ENCODE measurements around the gene CACNA1A.

CACNA1A gene

GRCh38 chr19:13240312-13241022 is 265.8 kb downstream of the CACNA1A start:
- Histone ChIP-seq H3K36me3 (no peaks in the 10 kb centered on the region), H3K4me3 (no peak overlapping the region), H3K9me3 (replicated peaks in 1 of 11) (peaks cover 1 to 8% (median 7%) of the 10 kb centered on the region in 11 experiments; a peak in 18 of 22 replicates), H3K4me1 (peaks cover 35 to 58% (median 49%) of the 10 kb centered on the region in 10 experiments), H3K9ac (no peak overlapping the region), H4K20me1 (no peaks in the 10 kb centered on the region; a peak in 1 of 22 replicates), H3K4me2 (peak overlapping the region; percentile 15 to 59 (median 52); a peak in 19 of 22 replicates), H3K27me3 (no peaks in the 10 kb centered on the region), H3K27ac (peak overlapping the region in 1 of 11 experiments; percentile 21; a peak in 2 of 22 replicates)
- TF ChIP-seq Cebpa-rat (IDR thresholded peaks at IDR 0.05): no peak

GRCh38 chr19:13238891-13239534 is 267.3 kb downstream of the CACNA1A start:
- TF ChIP-seq Cebpa-rat (IDR thresholded peaks at IDR 0.05): no peak
- Histone ChIP-seq H3K27ac (no peak overlapping the region), H3K9me3 (replicated peaks in 1 of 11) (peaks cover 3 to 14% (median 10%) of the 10 kb centered on the region in 11 experiments; a peak in 18 of 22 replicates), H4K20me1 (no peaks in the 10 kb centered on the region; a peak in 1 of 22 replicates), H3K9ac (no peak overlapping the region), H3K4me1 (peaks cover 49 to 72% (median 62%) of the 10 kb centered on the region in 10 experiments), H3K36me3 (no peaks in the 10 kb centered on the region), H3K27me3 (no peaks in the 10 kb centered on the region), H3K4me3 (no peak overlapping the region), H3K4me2 (no peak overlapping the region)

GRCh38 chr19:13234518-13234917 is 271.8 kb downstream of the CACNA1A start:
- H3K4me1 ChIP-seq: peaks cover 35 to 59% (median 51%) of the 10 kb centered on the region in 10 experiments
- peaks cover 3 to 14% (median 10%) of the 10 kb centered on the region in 11 experiments; a peak in 18 of 22 replicates for H3K9me3 ChIP-seq (replicated peaks in 1 of 11)
- H3K4me3 ChIP-seq: peak overlapping the region in 7 of 10 experiments; percentile 1 to 32 (median 7); a peak in 8 of 20 replicates
- H3K27ac ChIP-seq: peak overlapping the region in 10 of 11 experiments; percentile 11 to 78 (median 61); a peak in 18 of 22 replicates
- H3K9ac ChIP-seq: peak overlapping the region in 3 of 11 experiments; percentile 11 to 38 (median 21); a peak in 2 of 22 replicates
- H3K4me2 ChIP-seq: peak overlapping the region; percentile 54 to 83 (median 73)
- H3K27me3 ChIP-seq: no peaks in the 10 kb centered on the region
- no peaks in the 10 kb centered on the region for H4K20me1 ChIP-seq
- TF ChIP-seq Cebpa-rat (IDR thresholded peaks at IDR 0.05): no peak
- H3K36me3 ChIP-seq: peaks cover 0 to 9% (median 0%) of the 10 kb centered on the region in 11 experiments; a peak in 1 of 22 replicates

GRCh38 chr19:13231663-13232062 is 274.6 kb downstream of the CACNA1A start:
- H3K4me2 ChIP-seq: peak overlapping the region in 4 of 11 experiments; percentile 7 to 44 (median 17); a peak in 2 of 22 replicates
- peaks cover 0 to 11% (median 0%) of the 10 kb centered on the region in 11 experiments; a peak in 1 of 22 replicates for H3K36me3 ChIP-seq
- H3K27me3 ChIP-seq: no peaks in the 10 kb centered on the region
- no peak overlapping the region for H3K4me3 ChIP-seq
- H3K9ac ChIP-seq: no peak overlapping the region; a peak in 1 of 22 replicates
- no peaks in the 10 kb centered on the region for H4K20me1 ChIP-seq
- peaks cover 21 to 42% (median 34%) of the 10 kb centered on the region in 10 experiments for H3K4me1 ChIP-seq
- TF ChIP-seq Cebpa-rat (IDR thresholded peaks at IDR 0.05): no peak
- peaks cover 3 to 14% (median 10%) of the 10 kb centered on the region in 11 experiments; a peak in 18 of 22 replicates for H3K9me3 ChIP-seq (replicated peaks in 1 of 11)
- H3K27ac ChIP-seq: no peak overlapping the region

GRCh38 chr19:13229246-13229645 is 277.0 kb downstream of the CACNA1A start:
- H3K9me3 ChIP-seq (replicated peaks in 1 of 11): no peaks in the 10 kb centered on the region
- no peak overlapping the region for H3K27ac ChIP-seq
- TF ChIP-seq Cebpa-rat (IDR thresholded peaks at IDR 0.05): no peak
- H3K4me1 ChIP-seq: peaks cover 2 to 18% (median 11%) of the 10 kb centered on the region in 10 experiments
- peaks cover 0 to 11% (median 0%) of the 10 kb centered on the region in 11 experiments; a peak in 1 of 22 replicates for H3K36me3 ChIP-seq
- no peak overlapping the region for H3K4me2 ChIP-seq
- no peak overlapping the region for H3K4me3 ChIP-seq
- H3K27me3 ChIP-seq: no peaks in the 10 kb centered on the region
- H4K20me1 ChIP-seq: no peaks in the 10 kb centered on the region; a peak in 1 of 22 replicates
- H3K9ac ChIP-seq: no peak overlapping the region

- Histone ChIP-seq H3K27ac (no peak overlapping the region), H3K9ac (no peak overlapping the region), H3K36me3 (peaks cover 0 to 11% (median 0%) of the 10 kb centered on the region in 11 experiments; a peak in 1 of 22 replicates), H4K20me1 (no peaks in the 10 kb centered on the region; a peak in 1 of 22 replicates), H3K4me2 (no peak overlapping the region), H3K4me1 (peaks cover 0 to 11% (median 7%) of the 10 kb centered on the region in 10 experiments; a peak in 11 of 20 replicates), H3K27me3 (no peaks in the 10 kb centered on the region), H3K9me3 (replicated peaks in 1 of 11) (no peaks in the 10 kb centered on the region), H3K4me3 (no peak overlapping the region)
- TF ChIP-seq Cebpa-rat (IDR thresholded peaks at IDR 0.05): no peak
Observed at GRCh38 chr19:13228561-13228960, 277.7 kb downstream of the CACNA1A start.

- peaks cover 0 to 11% (median 0%) of the 10 kb centered on the region in 11 experiments; a peak in 1 of 22 replicates for H3K36me3 ChIP-seq
- no peaks in the 10 kb centered on the region; a peak in 1 of 22 replicates for H4K20me1 ChIP-seq
- no peak overlapping the region for H3K4me3 ChIP-seq
- no peaks in the 10 kb centered on the region for H3K27me3 ChIP-seq
- no peak overlapping the region for H3K9ac ChIP-seq
- H3K9me3 ChIP-seq (replicated peaks in 1 of 11): no peaks in the 10 kb centered on the region
- H3K4me2 ChIP-seq: no peak overlapping the region
- peaks cover 0 to 9% (median 6%) of the 10 kb centered on the region in 10 experiments; a peak in 7 of 20 replicates for H3K4me1 ChIP-seq
- H3K27ac ChIP-seq: no peak overlapping the region
- TF ChIP-seq Cebpa-rat (IDR thresholded peaks at IDR 0.05): no peak
Observed at GRCh38 chr19:13226983-13227382, 279.3 kb downstream of the CACNA1A start.

GRCh38 chr19:13225973-13226865 is 280.1 kb downstream of the CACNA1A start:
- Histone ChIP-seq H3K27ac (no peak overlapping the region), H3K4me3 (no peak overlapping the region), H3K4me2 (no peak overlapping the region), H3K9ac (no peak overlapping the region), H3K36me3 (peaks cover 0 to 11% (median 0%) of the 10 kb centered on the region in 11 experiments; a peak in 1 of 22 replicates), H3K9me3 (replicated peaks in 1 of 11) (no peaks in the 10 kb centered on the region), H3K4me1 (peaks cover 0 to 9% (median 0%) of the 10 kb centered on the region in 10 experiments; a peak in 3 of 20 replicates), H4K20me1 (no peaks in the 10 kb centered on the region; a peak in 1 of 22 replicates), H3K27me3 (no peaks in the 10 kb centered on the region)
- no peak for TF ChIP-seq Cebpa-rat (IDR thresholded peaks at IDR 0.05)

All from BLaER1 treated with 17β-estradiol and CSF1 and Interleukin-3, amounts not matched to agents 10 nM and 100 nM (cell line).